GM12878 (cell line): ENCODE results near the gene BNC2. TPM values are rescaled to one million over a fixed set of nuclear protein-coding genes. Genes with fewer than 3 reads are reported as not detected.

ENCODE experiments used
- ATAC-seq: fragments of 200-7000 bp; cut with Tn5 transposase; 3 replicates; pipeline ENCODE4 v1.9.1; 2020; ENCODE audit warnings: mild to moderate bottlenecking, moderate library complexity
- BruUV-seq: library from RNA; stranded (reverse); fragments of 400-500 nt; replicated peaks from 2 replicates; lab custom pipeline; 2021; lab: Mats Ljungman, UMichigan
- CTCF ChIA-PET: fragments of 300-600 bp; sonication (Branson Sonifier 250); formaldehyde crosslinking; extraction: SDS; loops from one replicate; lab custom pipeline; 2021; ENCODE audit warnings: inconsistent platforms; lab: Yijun Ruan, JAX
- POLR2A ChIA-PET: fragments of 350-600 bp; formaldehyde crosslinking; extraction: SDS; loops from one replicate; lab custom pipeline; 2021; ENCODE audit warnings: inconsistent platforms; lab: Charles Lee
- RAD21 ChIA-PET: fragments of 300-600 bp; sonication (Branson Sonifier 250); formaldehyde crosslinking; loops from one replicate; lab custom pipeline; 2023; ENCODE audit warnings: antibody characterized with exemption; ENCODE audit not compliant: unreplicated experiment; lab: Charles Lee
- SMC1A ChIA-PET: fragments of 300-600 bp; sonication (Branson Sonifier 250); formaldehyde crosslinking; loops from one replicate; lab custom pipeline; 2023; ENCODE audit not compliant: unreplicated experiment, uncharacterized antibody; lab: Charles Lee
- DNase-seq: peaks from one replicate; pipeline ENCODE4 v3.0.0-alpha.2; 2011; ENCODE audit warnings: low read depth, low spot score
- FAIRE-seq: peaks from 3 replicates; lab custom pipeline; 2011; peaks lifted over from hg19 to GRCh38; lab: Jason Lieb, UNC
- H2AFZ ChIP-seq: 2 replicates; pipeline ENCODE4 v1.6.0; 2011; ENCODE audit warnings: low read depth, low read length, control low read depth; ENCODE audit not compliant: control insufficient read depth
- H3K27ac ChIP-seq: 2 replicates; pipeline ENCODE4 v1.5.1; 2011; ENCODE audit warnings: control low read depth; ENCODE audit not compliant: control insufficient read depth, insufficient read depth
- H3K27me3 ChIP-seq, 2 experiments: replicated peaks in 1 of 2; 2 replicates each; pipeline versions ENCODE4 v1.6.0 to v1.6.1; 2011; ENCODE audit warnings: low read length in 1 of 2; ENCODE audit not compliant: control insufficient read depth in 2 of 2, insufficient read depth in 2 of 2
- H3K36me3 ChIP-seq, 2 experiments: 2 replicates each; pipeline ENCODE4 v1.5.1; 2011; ENCODE audit warnings: low read length in 1 of 2; ENCODE audit not compliant: control insufficient read depth in 2 of 2, insufficient read depth in 2 of 2
- H3K4me1 ChIP-seq: 2 replicates; pipeline ENCODE4 v1.6.1; 2011; ENCODE audit warnings: mild to moderate bottlenecking, low read length, moderate library complexity, mixed read lengths; ENCODE audit not compliant: control insufficient read depth, insufficient read depth
- H3K4me2 ChIP-seq: 2 replicates; pipeline ENCODE4 v1.6.0; 2011; ENCODE audit warnings: control low read depth; ENCODE audit not compliant: control insufficient read depth, insufficient read depth
- H3K4me3 ChIP-seq: fragments of 200-600 bp; sonication (generic); 2 replicates; pipeline ENCODE4 v1.5.1; 2016
- H3K79me2 ChIP-seq: 2 replicates; pipeline ENCODE4 v1.6.0; 2011; ENCODE audit warnings: low read length; ENCODE audit not compliant: control insufficient read depth, insufficient read depth
- H3K9ac ChIP-seq: 2 replicates; pipeline ENCODE4 v1.8.0; 2011; ENCODE audit warnings: low read length, control low read depth, mixed read lengths; ENCODE audit not compliant: control insufficient read depth, insufficient read depth
- H3K9me3 ChIP-seq: replicated peaks from 3 replicates; pipeline ENCODE4 v1.5.1; 2011; ENCODE audit warnings: mild to moderate bottlenecking, low read length; ENCODE audit not compliant: control insufficient read depth, insufficient read depth
- H4K20me1 ChIP-seq: 2 replicates; pipeline ENCODE4 v1.6.0; 2011; ENCODE audit not compliant: control insufficient read depth, insufficient read depth
- RELA ChIP-seq: fragments of 450-650 bp; IDR thresholded peaks from 2 replicates; pipeline ENCODE4 v1.8.0; 2014; ENCODE audit warnings: borderline replicate concordance; ENCODE audit not compliant: partially characterized antibody
- TCF7 ChIP-seq: IDR thresholded peaks from 2 replicates; pipeline ENCODE4 v1.6.1; 2014; ENCODE audit warnings: antibody characterized with exemption, borderline replicate concordance
- WGBS: methylation state at CpG from one replicate; pipeline ENCODE4 v1.1.6; 2016; ENCODE audit warnings: low lambda C conversion rate; ENCODE audit not compliant: insufficient replicate concordance, insufficient coverage; ENCODE audit errors: missing lambda C conversion rate; 5-methylcytosine and 5-hydroxymethylcytosine counted together
- in situ Hi-C: fragments of 300-500 bp; cut with MboI; formaldehyde crosslinking; loops from 9 replicates; pipeline ENCODE4 v1.14.3; 2018; ENCODE audit warnings: mixed read lengths
- intact Hi-C: fragments of 100-400 bp; cut with micrococcal nuclease; formaldehyde crosslinking; loops from one replicate; pipeline ENCODE4 v1.14.2; 2022; ENCODE audit not compliant: unreplicated experiment
- polyA plus RNA-seq, 11 experiments: library from polyadenylated mRNA; depleted of rRNA in 4 of 11; unstranded in 6 of 11; stranded (reverse) in 5 of 11; fragments of >200 nt; fragmentation: Nextera tagmentation in 4 of 11; fragmentation: Illumina TruSeq in 1 of 11; extraction: Ambion mirVana in 4 of 11; extraction: Trizol in 1 of 11; gene quantifications; 1 replicate in 1 of 11; 2 replicates in 10 of 11; pipeline versions ENCODE4 v1.2.1 to v1.2.3, GENCODE V29; 2011 to 2016; ENCODE audit warnings: inconsistent platforms in 2 of 11, missing spikeins in 2 of 11, low read depth in 1 of 11
- total RNA-seq, 4 experiments: library from RNA; depleted of rRNA in 3 of 4; stranded (reverse); fragments of >200 nt in 3 of 4; fragmentation: Illumina TruSeq in 1 of 4; extraction: Trizol in 1 of 4; gene quantifications; 2 replicates each; pipeline versions ENCODE4 v1.2.1 to v1.2.3, GENCODE V29; 2013 to 2021
- TF ChIP-seq, protein P1 (sequence below): fragments of 150-350 bp; IDR thresholded peaks from 2 replicates; pipeline ENCODE4 v1.6.1; 2016; ENCODE audit warnings: low read depth, low read length

The BNC2 gene
- total and polyA plus RNA-seq, 10 of the 15 experiments (the other 5 are each of a cell fraction or from before 2014, with no cell fraction given), result 0.05 to 14.5 (median 0.26) TPM

DNA sequence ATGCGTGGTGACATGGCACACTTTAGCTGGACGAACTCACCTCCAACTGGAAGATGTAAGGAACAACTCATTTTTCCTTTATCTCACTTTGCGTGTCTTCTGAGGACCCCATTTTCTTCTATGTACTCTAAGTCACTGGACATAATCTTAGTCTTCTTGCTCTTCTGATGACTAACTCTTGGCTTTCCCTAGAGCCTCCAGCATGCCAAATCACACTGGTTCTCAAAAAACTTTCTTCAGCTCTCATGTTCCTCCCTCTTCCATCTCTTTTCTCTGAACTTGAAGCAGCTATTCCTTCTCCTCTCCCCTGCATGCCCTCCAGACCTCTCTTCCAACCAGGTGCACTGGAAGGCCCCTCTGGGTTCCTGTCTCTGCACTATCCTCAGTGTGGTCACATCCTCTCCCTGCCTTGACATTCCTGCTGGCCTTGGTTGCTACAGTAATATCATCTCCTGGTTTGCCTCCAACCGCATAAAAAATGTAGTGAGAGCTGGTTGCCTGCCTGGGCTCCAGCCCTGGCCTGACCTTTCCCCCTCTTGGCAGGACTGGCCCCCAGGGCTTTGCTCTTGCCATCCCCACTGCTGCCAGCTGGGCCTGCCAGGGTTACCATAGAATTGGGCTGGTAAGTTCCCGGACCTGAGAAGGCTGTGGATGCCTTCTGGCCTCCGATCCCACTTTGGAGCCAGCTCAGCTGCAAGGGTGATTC is 44.8 kb upstream of the BNC2 start:
- Histone ChIP-seq H3K27ac (no peak overlapping the region), H3K4me1 (no peaks in the 10 kb centered on the region), H3K36me3 (no peaks in the 10 kb centered on the region), H2AFZ (no peak overlapping the region), H3K79me2 (no peaks in the 10 kb centered on the region), H3K9me3 (no peaks in the 10 kb centered on the region; the same call in 2 of the 3 replicates), H3K4me2 (no peak overlapping the region), H4K20me1 (no peaks in the 10 kb centered on the region), H3K9ac (no peak overlapping the region), H3K27me3 (no peaks in the 10 kb centered on the region), H3K4me3 (no peak overlapping the region)
- ChIA-PET SMC1A (no interaction called here), CTCF (no interaction called here), POLR2A (no interaction called here), RAD21 (no interaction called here)
- DNase-seq (no peak), ATAC-seq (no peak), FAIRE-seq (no peak)
- in situ Hi-C loops (no loop called here), intact Hi-C loops (no loop called here)
- no TSS peak for BruUV-seq
- TF ChIP-seq TCF7 (no peak), RELA (no peak)
- TF ChIP-seq, protein P1, sequence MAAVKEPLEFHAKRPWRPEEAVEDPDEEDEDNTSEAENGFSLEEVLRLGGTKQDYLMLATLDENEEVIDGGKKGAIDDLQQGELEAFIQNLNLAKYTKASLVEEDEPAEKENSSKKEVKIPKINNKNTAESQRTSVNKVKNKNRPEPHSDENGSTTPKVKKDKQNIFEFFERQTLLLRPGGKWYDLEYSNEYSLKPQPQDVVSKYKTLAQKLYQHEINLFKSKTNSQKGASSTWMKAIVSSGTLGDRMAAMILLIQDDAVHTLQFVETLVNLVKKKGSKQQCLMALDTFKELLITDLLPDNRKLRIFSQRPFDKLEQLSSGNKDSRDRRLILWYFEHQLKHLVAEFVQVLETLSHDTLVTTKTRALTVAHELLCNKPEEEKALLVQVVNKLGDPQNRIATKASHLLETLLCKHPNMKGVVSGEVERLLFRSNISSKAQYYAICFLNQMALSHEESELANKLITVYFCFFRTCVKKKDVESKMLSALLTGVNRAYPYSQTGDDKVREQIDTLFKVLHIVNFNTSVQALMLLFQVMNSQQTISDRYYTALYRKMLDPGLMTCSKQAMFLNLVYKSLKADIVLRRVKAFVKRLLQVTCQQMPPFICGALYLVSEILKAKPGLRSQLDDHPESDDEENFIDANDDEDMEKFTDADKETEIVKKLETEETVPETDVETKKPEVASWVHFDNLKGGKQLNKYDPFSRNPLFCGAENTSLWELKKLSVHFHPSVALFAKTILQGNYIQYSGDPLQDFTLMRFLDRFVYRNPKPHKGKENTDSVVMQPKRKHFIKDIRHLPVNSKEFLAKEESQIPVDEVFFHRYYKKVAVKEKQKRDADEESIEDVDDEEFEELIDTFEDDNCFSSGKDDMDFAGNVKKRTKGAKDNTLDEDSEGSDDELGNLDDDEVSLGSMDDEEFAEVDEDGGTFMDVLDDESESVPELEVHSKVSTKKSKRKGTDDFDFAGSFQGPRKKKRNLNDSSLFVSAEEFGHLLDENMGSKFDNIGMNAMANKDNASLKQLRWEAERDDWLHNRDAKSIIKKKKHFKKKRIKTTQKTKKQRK, result no peak
- 30% methylated on average over 6 of the region's 6 CpGs for WGBS
